GM23338 (cell line): ENCODE results near the gene GTPBP8. TPM values are rescaled to one million over a fixed set of nuclear protein-coding genes. Genes with fewer than 3 reads are reported as not detected.

Source experiments
- ATAC-seq: fragments of 200-7000 bp; cut with Tn5 transposase; 3 replicates; pipeline ENCODE4 v1.9.1; 2020
- DNase-seq: peaks from one replicate; pipeline ENCODE4 v3.0.0-alpha.2; 2015; ENCODE audit warnings: low spot score
- H2AFZ ChIP-seq: fragments of 200-600 bp; sonication (generic); 2 replicates; pipeline ENCODE4 v1.8.0; 2016; ENCODE audit warnings: antibody characterized with exemption, mild to moderate bottlenecking, moderate library complexity
- H3F3A ChIP-seq: fragments of 200-600 bp; sonication (generic); replicated peaks from 2 replicates; pipeline ENCODE4 v1.8.0; 2017; ENCODE audit warnings: antibody characterized with exemption, mixed run types, low read depth
- H3K27ac ChIP-seq: fragments of 200-600 bp; sonication (generic); 2 replicates; pipeline ENCODE4 v1.6.1; 2016; ENCODE audit warnings: low read depth
- H3K27me3 ChIP-seq: fragments of 200-600 bp; sonication (generic); 2 replicates; pipeline ENCODE4 v1.8.0; 2016; ENCODE audit warnings: mild to moderate bottlenecking, mixed run types, moderate library complexity; ENCODE audit not compliant: insufficient read depth
- H3K36me3 ChIP-seq: fragments of 200-600 bp; sonication (generic); 2 replicates; pipeline ENCODE4 v1.8.0; 2016; ENCODE audit warnings: mild to moderate bottlenecking; ENCODE audit not compliant: insufficient read depth
- H3K4me1 ChIP-seq: fragments of 200-600 bp; sonication (generic); 2 replicates; pipeline ENCODE4 v1.8.0; 2016; ENCODE audit warnings: mild to moderate bottlenecking, moderate library complexity; ENCODE audit not compliant: insufficient read depth
- H3K4me2 ChIP-seq: fragments of 200-600 bp; sonication (generic); 2 replicates; pipeline ENCODE4 v1.7.1; 2017; ENCODE audit warnings: mixed run types
- H3K4me3 ChIP-seq: fragments of 200-600 bp; sonication (generic); 2 replicates; pipeline ENCODE4 v1.6.1; 2016; ENCODE audit warnings: mixed run types
- H3K79me2 ChIP-seq: fragments of 200-600 bp; sonication (generic); replicated peaks from 2 replicates; pipeline ENCODE4 v1.8.0; 2017; ENCODE audit warnings: mild to moderate bottlenecking; ENCODE audit not compliant: insufficient read depth
- H3K9me2 ChIP-seq: fragments of 200-600 bp; sonication (generic); 2 replicates; pipeline ENCODE4 v1.8.0; 2017; ENCODE audit not compliant: insufficient read depth
- H4K20me1 ChIP-seq: fragments of 200-600 bp; sonication (generic); replicated peaks from 2 replicates; pipeline ENCODE4 v1.8.0; 2017; ENCODE audit warnings: mild to moderate bottlenecking; ENCODE audit not compliant: insufficient read depth
- H3K27ac Mint-ChIP-seq: 2 replicates; pipeline ENCODE4 v1.8.0; 2020; ENCODE audit warnings: inconsistent platforms, mild to moderate bottlenecking, moderate library complexity, mixed read lengths
- H3K27me3 Mint-ChIP-seq: 3 replicates; pipeline ENCODE4 v1.8.0; 2022; ENCODE audit warnings: low read depth, mild to moderate bottlenecking, moderate library complexity, mixed read lengths, inconsistent platforms; ENCODE audit not compliant: insufficient read depth, poor library complexity
- H3K36me3 Mint-ChIP-seq: 3 replicates; pipeline ENCODE4 v1.8.0; 2021; ENCODE audit warnings: low read depth, mild to moderate bottlenecking, inconsistent platforms, moderate library complexity, mixed read lengths
- H3K4me1 Mint-ChIP-seq: 3 replicates; pipeline ENCODE4 v1.8.0; 2020; ENCODE audit warnings: mild to moderate bottlenecking, inconsistent platforms, mixed read lengths
- H3K4me3 Mint-ChIP-seq: 3 replicates; pipeline ENCODE4 v1.8.0; 2021; ENCODE audit warnings: moderate library complexity, mild to moderate bottlenecking, inconsistent platforms, mixed read lengths
- H3K9me3 Mint-ChIP-seq: 3 replicates; pipeline ENCODE4 v1.8.0; 2020; ENCODE audit warnings: moderate library complexity, mild to moderate bottlenecking, inconsistent platforms, mixed read lengths
- CREB1 ChIP-seq: fragments of 250-450 bp; sonication (Bioruptor Pico); IDR thresholded peaks from 2 replicates; pipeline ENCODE4 v1.5.0; 2020; ENCODE audit warnings: low read depth, mild to moderate bottlenecking, moderate library complexity
- EZH2 ChIP-seq: fragments of 200-600 bp; sonication (generic); IDR thresholded peaks from one replicate; pipeline ENCODE4 v1.8.0; 2017; ENCODE audit warnings: antibody characterized with exemption, mild to moderate bottlenecking, low read depth; ENCODE audit not compliant: unreplicated experiment
- EZH2phosphoT487 ChIP-seq: fragments of 200-600 bp; sonication (generic); IDR thresholded peaks from one replicate; pipeline ENCODE4 v1.8.1; 2018; ENCODE audit warnings: antibody characterized with exemption; ENCODE audit not compliant: unreplicated experiment
- JUNB ChIP-seq: IDR thresholded peaks from one replicate; pipeline ENCODE4 v1.6.1; 2016; ENCODE audit warnings: antibody characterized with exemption; ENCODE audit not compliant: unreplicated experiment
- NANOG ChIP-seq: IDR thresholded peaks from 2 replicates; pipeline ENCODE4 v1.6.1; 2016; ENCODE audit warnings: antibody characterized with exemption, borderline replicate concordance
- POLR2AphosphoS5 ChIP-seq: IDR thresholded peaks from 2 replicates; pipeline ENCODE4 v1.6.1; 2016; ENCODE audit warnings: antibody characterized with exemption, low read depth
- STAT1 ChIP-seq: IDR thresholded peaks from one replicate; pipeline ENCODE4 v1.6.1; 2016; ENCODE audit warnings: antibody characterized with exemption; ENCODE audit not compliant: unreplicated experiment
- ZNF114 ChIP-seq: fragments of 250-450 bp; sonication (Bioruptor Pico); IDR thresholded peaks from 2 replicates; pipeline ENCODE4 v1.5.0; 2020; ENCODE audit warnings: mild to moderate bottlenecking, moderate library complexity
- ZNF331 ChIP-seq: fragments of 250-450 bp; sonication (Bioruptor Pico); IDR thresholded peaks from 2 replicates; pipeline ENCODE4 v1.5.0; 2020; ENCODE audit warnings: low read depth, mild to moderate bottlenecking, moderate library complexity
- polyA plus RNA-seq: library from polyadenylated mRNA; unstranded; fragments of >200 nt; fragmentation: Nextera tagmentation; extraction: Ambion mirVana; gene quantifications from 2 replicates; pipeline ENCODE4 v1.2.1, GENCODE V29; 2016
- total RNA-seq: library from RNA; depleted of rRNA; stranded (reverse); fragments of >200 nt; shearing (Covaris generic); gene quantifications from 2 replicates; pipeline ENCODE4 v1.2.3, GENCODE V29; 2014
- TF ChIP-seq, protein P1 (sequence below): IDR thresholded peaks from 2 replicates; pipeline ENCODE4 v1.6.1; 2016; ENCODE audit warnings: antibody characterized with exemption
- TF ChIP-seq, protein P2 (sequence below): IDR thresholded peaks from one replicate; pipeline ENCODE4 v1.6.1; 2018; ENCODE audit warnings: antibody characterized with exemption; ENCODE audit not compliant: unreplicated experiment
- TF ChIP-seq, protein P3 (sequence below), 2 experiments: fragments of 200-600 bp in 1 of 2; sonication (generic) in 1 of 2; conservative IDR thresholded peaks; 2 replicates each; pipeline versions ENCODE4 v1.5.1 to v1.6.1; 2016 to 2017; ENCODE audit warnings: antibody characterized with exemption in 2 of 2, low read depth in 2 of 2, mild to moderate bottlenecking in 2 of 2, moderate library complexity in 1 of 2
- TF ChIP-seq, protein P4 (sequence below): fragments of 250-450 bp; sonication (Bioruptor Pico); IDR thresholded peaks from 2 replicates; pipeline ENCODE4 v1.5.0; 2020; ENCODE audit warnings: mild to moderate bottlenecking, moderate library complexity

The GTPBP8 gene
- total and polyA plus RNA-seq, 2 experiments from 2014 or later, result 39.9 to 47.1 TPM

DNA sequence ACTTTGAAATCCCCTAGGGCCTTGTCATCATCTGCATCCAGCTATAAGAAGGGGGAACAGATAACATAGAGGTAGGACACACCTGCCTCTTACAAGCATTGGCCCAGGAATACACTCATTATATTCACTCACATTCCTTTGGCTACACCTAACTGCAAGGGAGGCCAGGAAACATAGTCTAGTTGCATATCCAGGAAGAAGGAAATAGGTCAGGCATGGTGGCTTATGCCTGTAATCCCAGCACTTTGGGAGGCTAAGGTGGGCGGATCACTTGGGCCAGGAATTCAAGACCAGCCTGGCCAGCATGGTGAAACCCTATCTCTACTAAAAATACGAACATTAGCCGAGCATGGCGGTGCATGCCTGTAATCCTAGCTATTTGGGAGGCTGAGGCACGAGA lies 48.8 kb downstream of the GTPBP8 start:
- Histone ChIP-seq H3K27ac (no peak overlapping the region), H3K9me2 (peaks cover 20% of the 10 kb centered on the region; the same call in 1 of the 2 replicates), H3K36me3 (no peaks in the 10 kb centered on the region), H2AFZ (no peak overlapping the region), H3K79me2 (no peaks in the 10 kb centered on the region), H3K4me1 (no peaks in the 10 kb centered on the region), H3F3A (no peaks in the 10 kb centered on the region), H4K20me1 (no peaks in the 10 kb centered on the region), H3K27me3 (no peaks in the 10 kb centered on the region), H3K4me2 (no peak overlapping the region), H3K4me3 (no peak overlapping the region)
- no peak overlapping the region for H3K27ac Mint-ChIP-seq
- no peaks in the 10 kb centered on the region for H3K36me3 Mint-ChIP-seq
- H3K4me3 Mint-ChIP-seq, result no peak overlapping the region
- ATAC-seq (no peak), DNase-seq (no peak)
- H3K9me3 Mint-ChIP-seq, result peaks cover 4% of the 10 kb centered on the region; the same call in 2 of the 3 replicates
- no peaks in the 10 kb centered on the region for H3K27me3 Mint-ChIP-seq
- TF ChIP-seq EZH2phosphoT487 (no peak), ZNF331 (no peak), STAT1 (no peak), JUNB (no peak), EZH2 (no peak), ZNF114 (CRISPR knock-in tag) (no peak), NANOG (no peak), POLR2AphosphoS5 (no peak), CREB1 (CRISPR knock-in tag) (no peak)
- TF ChIP-seq, protein P1, sequence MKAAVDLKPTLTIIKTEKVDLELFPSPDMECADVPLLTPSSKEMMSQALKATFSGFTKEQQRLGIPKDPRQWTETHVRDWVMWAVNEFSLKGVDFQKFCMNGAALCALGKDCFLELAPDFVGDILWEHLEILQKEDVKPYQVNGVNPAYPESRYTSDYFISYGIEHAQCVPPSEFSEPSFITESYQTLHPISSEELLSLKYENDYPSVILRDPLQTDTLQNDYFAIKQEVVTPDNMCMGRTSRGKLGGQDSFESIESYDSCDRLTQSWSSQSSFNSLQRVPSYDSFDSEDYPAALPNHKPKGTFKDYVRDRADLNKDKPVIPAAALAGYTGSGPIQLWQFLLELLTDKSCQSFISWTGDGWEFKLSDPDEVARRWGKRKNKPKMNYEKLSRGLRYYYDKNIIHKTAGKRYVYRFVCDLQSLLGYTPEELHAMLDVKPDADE, result no peak
- TF ChIP-seq, protein P2, sequence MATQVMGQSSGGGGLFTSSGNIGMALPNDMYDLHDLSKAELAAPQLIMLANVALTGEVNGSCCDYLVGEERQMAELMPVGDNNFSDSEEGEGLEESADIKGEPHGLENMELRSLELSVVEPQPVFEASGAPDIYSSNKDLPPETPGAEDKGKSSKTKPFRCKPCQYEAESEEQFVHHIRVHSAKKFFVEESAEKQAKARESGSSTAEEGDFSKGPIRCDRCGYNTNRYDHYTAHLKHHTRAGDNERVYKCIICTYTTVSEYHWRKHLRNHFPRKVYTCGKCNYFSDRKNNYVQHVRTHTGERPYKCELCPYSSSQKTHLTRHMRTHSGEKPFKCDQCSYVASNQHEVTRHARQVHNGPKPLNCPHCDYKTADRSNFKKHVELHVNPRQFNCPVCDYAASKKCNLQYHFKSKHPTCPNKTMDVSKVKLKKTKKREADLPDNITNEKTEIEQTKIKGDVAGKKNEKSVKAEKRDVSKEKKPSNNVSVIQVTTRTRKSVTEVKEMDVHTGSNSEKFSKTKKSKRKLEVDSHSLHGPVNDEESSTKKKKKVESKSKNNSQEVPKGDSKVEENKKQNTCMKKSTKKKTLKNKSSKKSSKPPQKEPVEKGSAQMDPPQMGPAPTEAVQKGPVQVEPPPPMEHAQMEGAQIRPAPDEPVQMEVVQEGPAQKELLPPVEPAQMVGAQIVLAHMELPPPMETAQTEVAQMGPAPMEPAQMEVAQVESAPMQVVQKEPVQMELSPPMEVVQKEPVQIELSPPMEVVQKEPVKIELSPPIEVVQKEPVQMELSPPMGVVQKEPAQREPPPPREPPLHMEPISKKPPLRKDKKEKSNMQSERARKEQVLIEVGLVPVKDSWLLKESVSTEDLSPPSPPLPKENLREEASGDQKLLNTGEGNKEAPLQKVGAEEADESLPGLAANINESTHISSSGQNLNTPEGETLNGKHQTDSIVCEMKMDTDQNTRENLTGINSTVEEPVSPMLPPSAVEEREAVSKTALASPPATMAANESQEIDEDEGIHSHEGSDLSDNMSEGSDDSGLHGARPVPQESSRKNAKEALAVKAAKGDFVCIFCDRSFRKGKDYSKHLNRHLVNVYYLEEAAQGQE, result no peak
- TF ChIP-seq, protein P3, sequence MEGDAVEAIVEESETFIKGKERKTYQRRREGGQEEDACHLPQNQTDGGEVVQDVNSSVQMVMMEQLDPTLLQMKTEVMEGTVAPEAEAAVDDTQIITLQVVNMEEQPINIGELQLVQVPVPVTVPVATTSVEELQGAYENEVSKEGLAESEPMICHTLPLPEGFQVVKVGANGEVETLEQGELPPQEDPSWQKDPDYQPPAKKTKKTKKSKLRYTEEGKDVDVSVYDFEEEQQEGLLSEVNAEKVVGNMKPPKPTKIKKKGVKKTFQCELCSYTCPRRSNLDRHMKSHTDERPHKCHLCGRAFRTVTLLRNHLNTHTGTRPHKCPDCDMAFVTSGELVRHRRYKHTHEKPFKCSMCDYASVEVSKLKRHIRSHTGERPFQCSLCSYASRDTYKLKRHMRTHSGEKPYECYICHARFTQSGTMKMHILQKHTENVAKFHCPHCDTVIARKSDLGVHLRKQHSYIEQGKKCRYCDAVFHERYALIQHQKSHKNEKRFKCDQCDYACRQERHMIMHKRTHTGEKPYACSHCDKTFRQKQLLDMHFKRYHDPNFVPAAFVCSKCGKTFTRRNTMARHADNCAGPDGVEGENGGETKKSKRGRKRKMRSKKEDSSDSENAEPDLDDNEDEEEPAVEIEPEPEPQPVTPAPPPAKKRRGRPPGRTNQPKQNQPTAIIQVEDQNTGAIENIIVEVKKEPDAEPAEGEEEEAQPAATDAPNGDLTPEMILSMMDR (conservative IDR thresholded peaks at IDR 0.05; ENCODE audit: low read depth in 2 of 2), result no peak
- TF ChIP-seq, protein P4, sequence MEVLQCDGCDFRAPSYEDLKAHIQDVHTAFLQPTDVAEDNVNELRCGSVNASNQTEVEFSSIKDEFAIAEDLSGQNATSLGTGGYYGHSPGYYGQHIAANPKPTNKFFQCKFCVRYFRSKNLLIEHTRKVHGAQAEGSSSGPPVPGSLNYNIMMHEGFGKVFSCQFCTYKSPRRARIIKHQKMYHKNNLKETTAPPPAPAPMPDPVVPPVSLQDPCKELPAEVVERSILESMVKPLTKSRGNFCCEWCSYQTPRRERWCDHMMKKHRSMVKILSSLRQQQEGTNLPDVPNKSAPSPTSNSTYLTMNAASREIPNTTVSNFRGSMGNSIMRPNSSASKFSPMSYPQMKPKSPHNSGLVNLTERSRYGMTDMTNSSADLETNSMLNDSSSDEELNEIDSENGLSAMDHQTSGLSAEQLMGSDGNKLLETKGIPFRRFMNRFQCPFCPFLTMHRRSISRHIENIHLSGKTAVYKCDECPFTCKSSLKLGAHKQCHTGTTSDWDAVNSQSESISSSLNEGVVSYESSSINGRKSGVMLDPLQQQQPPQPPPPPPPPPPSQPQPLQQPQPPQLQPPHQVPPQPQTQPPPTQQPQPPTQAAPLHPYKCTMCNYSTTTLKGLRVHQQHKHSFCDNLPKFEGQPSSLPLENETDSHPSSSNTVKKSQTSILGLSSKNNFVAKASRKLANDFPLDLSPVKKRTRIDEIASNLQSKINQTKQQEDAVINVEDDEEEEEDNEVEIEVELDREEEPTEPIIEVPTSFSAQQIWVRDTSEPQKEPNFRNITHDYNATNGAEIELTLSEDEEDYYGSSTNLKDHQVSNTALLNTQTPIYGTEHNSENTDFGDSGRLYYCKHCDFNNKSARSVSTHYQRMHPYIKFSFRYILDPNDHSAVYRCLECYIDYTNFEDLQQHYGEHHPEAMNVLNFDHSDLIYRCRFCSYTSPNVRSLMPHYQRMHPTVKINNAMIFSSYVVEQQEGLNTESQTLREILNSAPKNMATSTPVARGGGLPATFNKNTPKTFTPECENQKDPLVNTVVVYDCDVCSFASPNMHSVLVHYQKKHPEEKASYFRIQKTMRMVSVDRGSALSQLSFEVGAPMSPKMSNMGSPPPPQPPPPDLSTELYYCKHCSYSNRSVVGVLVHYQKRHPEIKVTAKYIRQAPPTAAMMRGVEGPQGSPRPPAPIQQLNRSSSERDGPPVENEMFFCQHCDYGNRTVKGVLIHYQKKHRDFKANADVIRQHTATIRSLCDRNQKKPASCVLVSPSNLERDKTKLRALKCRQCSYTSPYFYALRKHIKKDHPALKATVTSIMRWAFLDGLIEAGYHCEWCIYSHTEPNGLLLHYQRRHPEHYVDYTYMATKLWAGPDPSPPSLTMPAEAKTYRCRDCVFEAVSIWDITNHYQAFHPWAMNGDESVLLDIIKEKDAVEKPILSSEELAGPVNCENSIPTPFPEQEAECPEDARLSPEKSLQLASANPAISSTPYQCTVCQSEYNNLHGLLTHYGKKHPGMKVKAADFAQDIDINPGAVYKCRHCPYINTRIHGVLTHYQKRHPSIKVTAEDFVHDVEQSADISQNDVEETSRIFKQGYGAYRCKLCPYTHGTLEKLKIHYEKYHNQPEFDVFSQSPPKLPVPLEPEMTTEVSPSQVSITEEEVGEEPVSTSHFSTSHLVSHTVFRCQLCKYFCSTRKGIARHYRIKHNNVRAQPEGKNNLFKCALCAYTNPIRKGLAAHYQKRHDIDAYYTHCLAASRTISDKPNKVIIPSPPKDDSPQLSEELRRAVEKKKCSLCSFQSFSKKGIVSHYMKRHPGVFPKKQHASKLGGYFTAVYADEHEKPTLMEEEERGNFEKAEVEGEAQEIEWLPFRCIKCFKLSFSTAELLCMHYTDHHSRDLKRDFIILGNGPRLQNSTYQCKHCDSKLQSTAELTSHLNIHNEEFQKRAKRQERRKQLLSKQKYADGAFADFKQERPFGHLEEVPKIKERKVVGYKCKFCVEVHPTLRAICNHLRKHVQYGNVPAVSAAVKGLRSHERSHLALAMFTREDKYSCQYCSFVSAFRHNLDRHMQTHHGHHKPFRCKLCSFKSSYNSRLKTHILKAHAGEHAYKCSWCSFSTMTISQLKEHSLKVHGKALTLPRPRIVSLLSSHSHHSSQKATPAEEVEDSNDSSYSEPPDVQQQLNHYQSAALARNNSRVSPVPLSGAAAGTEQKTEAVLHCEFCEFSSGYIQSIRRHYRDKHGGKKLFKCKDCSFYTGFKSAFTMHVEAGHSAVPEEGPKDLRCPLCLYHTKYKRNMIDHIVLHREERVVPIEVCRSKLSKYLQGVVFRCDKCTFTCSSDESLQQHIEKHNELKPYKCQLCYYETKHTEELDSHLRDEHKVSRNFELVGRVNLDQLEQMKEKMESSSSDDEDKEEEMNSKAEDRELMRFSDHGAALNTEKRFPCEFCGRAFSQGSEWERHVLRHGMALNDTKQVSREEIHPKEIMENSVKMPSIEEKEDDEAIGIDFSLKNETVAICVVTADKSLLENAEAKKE (CRISPR knock-in tag), result no peak
- no peaks in the 10 kb centered on the region for H3K4me1 Mint-ChIP-seq
